ENCODE measurements around the gene CDH23.

GRCh38 chr10:71522442-71523144 is 125.9 kb downstream of the CDH23 start:
- no peak for TF ChIP-seq POLR2A (IDR thresholded peaks at IDR 0.05)
- no peak for TF ChIP-seq CTCF (IDR thresholded peaks at IDR 0.05)
